Fibroblast of skin of scalp (primary cell): ENCODE data around the gene SNX6. TPM values are rescaled to one million over a fixed set of nuclear protein-coding genes. Genes with fewer than 3 reads are reported as not detected.
A peak's percentile ranks its signal among the peaks of the same experiment; 100 is the strongest.
"Not testable (repeated sequence)": the region's sequence is repeated elsewhere in the genome, so short reads cannot be mapped to it uniquely, and the experiment has no call there.

ENCODE experiments used
- DNase-seq: peaks from one replicate; pipeline ENCODE4 v3.0.0-alpha.2; 2013
- polyA plus RNA-seq, 2 experiments: library from polyadenylated mRNA; unstranded; fragments of 120-200 nt; gene quantifications; one replicate each; pipeline ENCODE4 v1.2.1, GENCODE V29; 2013; ENCODE audit not compliant: insufficient read length in 2 of 2

The SNX6 gene
- polyA plus RNA-seq (2013, experiment 1 of 2; ENCODE audit: insufficient read length) = 109 TPM
- polyA plus RNA-seq (2013, experiment 2 of 2; ENCODE audit: insufficient read length) = 117 TPM

GRCh38 chr14:34629657-34630529, at the start of gene SNX6:
SNX6 (minus strand) TSS chr14:34630148; CDS start chr14:34630116, 32 bp downstream.
- DNase-seq = peak; percentile 84

- no peak for DNase-seq
Observed at GRCh38 chr14:34678735-34679134, 48.8 kb upstream of the SNX6 start.

GRCh38 chr14:34678306-34678705, 48.4 kb upstream of the SNX6 start:
- DNase-seq = peak; percentile 57

- no peak for DNase-seq
Observed at GRCh38 chr14:34676516-34677211, 46.7 kb upstream of the SNX6 start.

- no peak for DNase-seq
Observed at GRCh38 chr14:34673702-34674101, 43.8 kb upstream of the SNX6 start.

GRCh38 chr14:34671716-34672115, 41.8 kb upstream of the SNX6 start:
- DNase-seq = no peak

- DNase-seq = no peak
Observed at GRCh38 chr14:34668111-34668510, 38.2 kb upstream of the SNX6 start.

GRCh38 chr14:34667007-34667406, 37.1 kb upstream of the SNX6 start:
- no peak for DNase-seq

- peak; percentile 96 for DNase-seq
Observed at GRCh38 chr14:34665785-34666435, 36.0 kb upstream of the SNX6 start.

- DNase-seq = no peak
Observed at GRCh38 chr14:34662561-34663088, 32.7 kb upstream of the SNX6 start.

- no peak for DNase-seq
Observed at GRCh38 chr14:34660796-34661195, 30.8 kb upstream of the SNX6 start.

- no peak for DNase-seq
Observed at GRCh38 chr14:34655959-34656358, 26.0 kb upstream of the SNX6 start.

GRCh38 chr14:34653073-34653472, 23.1 kb upstream of the SNX6 start:
- not testable (repeated sequence) for DNase-seq

GRCh38 chr14:34652348-34652747, 22.4 kb upstream of the SNX6 start:
- DNase-seq = not testable (repeated sequence)

GRCh38 chr14:34650786-34651584, 21.0 kb upstream of the SNX6 start:
- DNase-seq = peak; percentile 99

GRCh38 chr14:34650006-34650405, 20.1 kb upstream of the SNX6 start:
- not testable (repeated sequence) for DNase-seq

- peak; percentile 93 for DNase-seq
Observed at GRCh38 chr14:34649344-34649743, 19.4 kb upstream of the SNX6 start.

GRCh38 chr14:34646570-34647255, 16.8 kb upstream of the SNX6 start:
- no peak for DNase-seq

GRCh38 chr14:34643361-34643760, 13.4 kb upstream of the SNX6 start:
- no peak for DNase-seq

GRCh38 chr14:34642595-34642994, 12.6 kb upstream of the SNX6 start:
- DNase-seq = no peak

- no peak for DNase-seq
Observed at GRCh38 chr14:34640826-34641225, 10.9 kb upstream of the SNX6 start.
